ENCODE results near the gene SPATA33. TPM values are rescaled to one million over a fixed set of nuclear protein-coding genes. Genes with fewer than 3 reads are reported as not detected.
"Not testable (repeated sequence)": the region's sequence is repeated elsewhere in the genome, so short reads cannot be mapped to it uniquely, and the experiment has no call there.

The SPATA33 gene
- total and polyA plus RNA-seq, 10 of the 15 experiments (the other 5 are each of a cell fraction or from before 2014, with no cell fraction given) = 1.1 to 15.8 (median 7.6) TPM

- no peak overlapping the region for H3K4me3 ChIP-seq
- RAD21 ChIA-PET (ENCODE audit: unreplicated experiment) = interaction anchor here (0.9 kb wide), 1 partner anchor 26 kb away, joined by 3 read pairs; no protein-coding TSS in a partner anchor
- in situ Hi-C loops (cut with MboI) = no loop called here
- no peak overlapping the region for H3K27ac ChIP-seq (ENCODE audit: control insufficient read depth, insufficient read depth)
- H2AFZ ChIP-seq (ENCODE audit: control insufficient read depth, low read depth, low read length) = no peak overlapping the region
- intact Hi-C loops (cut with micrococcal nuclease; ENCODE audit: unreplicated experiment) = no loop called here
- POLR2A ChIA-PET = no interaction called here
- SMC1A ChIA-PET (ENCODE audit: uncharacterized antibody, unreplicated experiment) = no interaction called here
- no peak for DNase-seq (ENCODE audit: low read depth, low spot score)
- no peak overlapping the region for H3K9ac ChIP-seq (ENCODE audit: control insufficient read depth, insufficient read depth, low read length)
- no peaks in the 10 kb centered on the region for H3K36me3 ChIP-seq (ENCODE audit: control insufficient read depth in 2 of 2, insufficient read depth in 2 of 2, low read length in 1 of 2)
- CTCF ChIA-PET = interaction anchor here (0.6 to 1.3 kb wide), 2 partner anchors 18 to 229 kb away, joined by 3 to 4 read pairs; no protein-coding TSS in a partner anchor
- ATAC-seq = no peak
- WGBS (ENCODE audit: insufficient coverage, insufficient replicate concordance, low lambda C conversion rate, missing lambda C conversion rate) = 63% methylated on average over 19 of the region's 19 CpGs
- no peaks in the 10 kb centered on the region for H4K20me1 ChIP-seq (ENCODE audit: control insufficient read depth, insufficient read depth)
- H3K9me3 ChIP-seq (replicated peaks; ENCODE audit: control insufficient read depth, insufficient read depth, low read length) = peaks cover 2% of the 10 kb centered on the region; the same call in 1 of the 3 replicates
- H3K79me2 ChIP-seq (ENCODE audit: control insufficient read depth, insufficient read depth, low read length) = no peaks in the 10 kb centered on the region
- no peak for FAIRE-seq
- no peaks in the 10 kb centered on the region for H3K4me1 ChIP-seq (ENCODE audit: control insufficient read depth, insufficient read depth, low read length)
- no peaks in the 10 kb centered on the region; a peak in 1 of 4 replicates for H3K27me3 ChIP-seq (replicated peaks in 1 of 2; ENCODE audit: control insufficient read depth in 2 of 2, insufficient read depth in 2 of 2, low read length in 1 of 2)
- no TSS peak for BruUV-seq (replicated peaks)
- no peak overlapping the region for H3K4me2 ChIP-seq (ENCODE audit: control insufficient read depth, insufficient read depth)
- no peak for TF ChIP-seq SKIL (IDR thresholded peaks at IDR 0.05; ENCODE audit: low read depth, poor library complexity, severe bottlenecking)
- TF ChIP-seq KDM1A (IDR thresholded peaks at IDR 0.05; ENCODE audit: borderline replicate concordance) = no peak
- no peak for TF ChIP-seq IRF5 (IDR thresholded peaks at IDR 0.05; ENCODE audit: borderline replicate concordance)
- no peak for TF ChIP-seq IRF4 (IDR thresholded peaks at IDR 0.05; ENCODE audit: low read depth, low read length)
- no peak for TF ChIP-seq E2F8 (IDR thresholded peaks at IDR 0.05; ENCODE audit: low read depth, partially characterized antibody)
- TF ChIP-seq SRF (IDR thresholded peaks at IDR 0.05; ENCODE audit: low read depth in 2 of 2, low read length in 2 of 2) = no peak
These were observed 24.5 kb upstream of the SPATA33 start for GRCh38 chr16:89633064-89633631.

- H3K79me2 ChIP-seq (ENCODE audit: control insufficient read depth, insufficient read depth, low read length); H3K9me3 ChIP-seq (replicated peaks; ENCODE audit: control insufficient read depth, insufficient read depth, low read length); DNase-seq (ENCODE audit: low read depth, low spot score); H3K27ac ChIP-seq (ENCODE audit: control insufficient read depth, insufficient read depth); BruUV-seq (replicated peaks); H3K4me3 ChIP-seq; in situ Hi-C loops (cut with MboI); CTCF ChIA-PET; POLR2A ChIA-PET; H3K36me3 ChIP-seq (ENCODE audit: control insufficient read depth in 2 of 2, insufficient read depth in 2 of 2, low read length in 1 of 2); H3K4me2 ChIP-seq (ENCODE audit: control insufficient read depth, insufficient read depth); ATAC-seq; RAD21 ChIA-PET (ENCODE audit: unreplicated experiment); SMC1A ChIA-PET (ENCODE audit: uncharacterized antibody, unreplicated experiment); H3K4me1 ChIP-seq (ENCODE audit: control insufficient read depth, insufficient read depth, low read length); H3K9ac ChIP-seq (ENCODE audit: control insufficient read depth, insufficient read depth, low read length); H4K20me1 ChIP-seq (ENCODE audit: control insufficient read depth, insufficient read depth); H2AFZ ChIP-seq (ENCODE audit: control insufficient read depth, low read depth, low read length); H3K27me3 ChIP-seq (replicated peaks in 1 of 2; ENCODE audit: control insufficient read depth in 2 of 2, insufficient read depth in 2 of 2, low read length in 1 of 2); intact Hi-C loops (cut with micrococcal nuclease; ENCODE audit: unreplicated experiment): not testable (repeated sequence)
- WGBS (ENCODE audit: insufficient coverage, insufficient replicate concordance, low lambda C conversion rate, missing lambda C conversion rate) = 23% methylated on average over 2 of the region's 2 CpGs
- FAIRE-seq = peak; percentile 85
These were observed 22.9 kb upstream of the SPATA33 start for GRCh38 chr16:89634463-89635385.

Data from GM12878 (cell line).